Hematopoietic multipotent progenitor cell treated with erythropoietin and hydrocortisone succinate and interleukin-3 and kit ligand, for 8 days (in vitro differentiated cells): ENCODE data around the gene CA4.
"Not testable (repeated sequence)": the region's sequence is repeated elsewhere in the genome, so short reads cannot be mapped to it uniquely, and the experiment has no call there.

Source experiments
- DNase-seq: peaks from one replicate; pipeline ENCODE4 v3.0.0-alpha.2; 2015

Gene CA4

DNA sequence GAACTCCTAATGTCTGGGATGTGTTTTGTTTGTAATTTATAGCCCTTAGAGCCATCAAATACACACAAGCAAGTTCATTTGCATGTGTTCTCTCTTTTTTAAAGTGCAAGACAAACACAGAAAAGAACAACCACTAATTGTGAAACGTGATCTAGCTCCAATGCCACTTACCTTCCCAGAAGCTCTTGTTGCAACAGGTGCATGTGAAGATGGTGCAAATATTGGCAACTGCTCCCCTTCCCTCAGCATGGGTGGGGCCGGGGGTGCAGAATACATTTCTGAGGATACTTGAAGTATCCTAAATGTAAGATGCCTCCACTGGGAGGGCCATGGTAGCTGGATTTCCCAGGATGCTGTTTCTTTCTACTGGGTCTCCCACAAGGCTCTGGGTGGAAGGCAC lies 28.4 kb downstream of the CA4 start:
- not testable (repeated sequence) for DNase-seq

- DNase-seq: not testable (repeated sequence)
Observed at GRCh38 chr17:60180380-60180779, 30.6 kb downstream of the CA4 start.

DNA sequence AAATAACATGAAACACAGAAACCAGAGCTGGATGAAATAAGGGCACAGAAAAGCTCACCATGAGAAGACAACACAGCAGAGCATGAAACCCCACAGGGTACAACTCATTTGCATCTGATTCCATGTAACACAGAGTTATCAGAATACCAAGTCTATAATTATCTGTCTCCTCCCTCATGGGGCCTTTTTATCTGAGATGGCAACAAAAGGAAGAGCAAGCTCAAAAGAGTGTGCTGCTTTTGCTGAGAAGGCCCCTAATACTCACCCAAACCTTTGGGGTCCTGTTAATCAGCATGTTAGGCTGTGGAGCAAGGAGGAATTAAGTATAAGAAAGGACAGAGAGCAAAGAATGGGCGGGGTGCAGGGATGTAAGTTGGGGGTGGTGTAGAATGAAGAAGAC lies 36.6 kb downstream of the CA4 start:
- DNase-seq: not testable (repeated sequence)

DNA sequence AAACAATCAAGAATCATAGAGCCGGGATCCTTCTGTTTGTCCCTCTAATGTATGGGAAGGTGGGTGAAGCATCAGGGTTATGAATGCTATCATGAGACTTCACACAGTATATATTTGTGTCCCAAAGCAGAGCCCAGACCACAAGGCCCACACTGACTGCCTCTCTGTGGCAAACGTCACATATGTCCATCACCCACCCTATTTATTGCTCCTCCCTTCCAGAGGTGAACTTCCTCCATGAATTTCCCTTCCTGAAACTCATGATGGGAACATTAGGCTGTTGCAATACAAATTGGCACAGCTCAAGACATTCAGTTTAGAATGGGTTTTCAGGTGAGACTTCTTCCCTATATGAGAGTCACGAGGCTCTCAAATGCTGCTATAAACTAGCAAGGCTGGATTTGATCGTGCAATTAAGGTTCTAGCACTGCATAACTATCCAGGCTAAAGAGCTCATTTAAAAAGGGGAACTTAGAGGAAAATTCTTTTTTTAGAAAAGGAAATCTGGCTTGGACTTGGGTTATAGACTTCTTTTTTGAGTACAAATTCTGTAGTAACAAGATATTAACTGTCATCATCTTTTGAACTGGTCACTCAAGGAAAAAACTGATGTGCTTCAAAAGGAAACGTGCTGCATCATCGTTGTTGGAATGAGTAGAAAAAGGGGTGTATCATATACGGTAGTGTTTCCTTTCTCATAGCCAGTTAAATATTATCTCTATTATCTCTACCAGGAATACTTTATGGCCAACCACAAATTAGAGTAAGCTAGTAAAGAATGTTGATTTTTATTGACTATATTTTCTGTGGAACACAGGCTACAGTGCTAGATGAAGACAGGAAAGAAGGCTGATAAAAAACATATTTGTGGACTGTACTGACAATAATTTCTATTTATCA lies 37.3 kb downstream of the CA4 start:
- DNase-seq: peak; percentile 85

DNA sequence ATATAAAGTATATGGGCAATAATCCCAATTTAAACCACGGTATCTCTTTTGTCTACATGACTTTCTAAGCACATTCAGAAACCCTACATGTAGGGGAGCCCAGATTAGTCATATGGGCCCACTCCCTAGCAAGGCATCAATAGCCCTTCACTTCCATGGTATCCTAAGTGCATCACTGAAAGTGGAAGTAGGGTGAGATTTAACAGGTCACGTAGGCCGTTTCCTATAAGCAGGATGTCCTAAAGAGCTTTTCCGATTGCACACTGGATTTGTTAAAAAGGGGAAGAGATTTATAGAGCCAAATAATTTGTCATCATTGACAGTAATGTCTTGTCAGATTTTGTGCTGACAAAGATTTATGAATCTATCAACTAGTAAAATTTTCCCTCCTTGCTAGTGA lies 39.0 kb downstream of the CA4 start:
- DNase-seq: no peak

GRCh38 chr17:60190032-60190431 lies 40.3 kb downstream of the CA4 start:
- DNase-seq: not testable (repeated sequence)

GRCh38 chr17:60193032-60193431 lies 43.3 kb downstream of the CA4 start:
- DNase-seq: not testable (repeated sequence)

DNA sequence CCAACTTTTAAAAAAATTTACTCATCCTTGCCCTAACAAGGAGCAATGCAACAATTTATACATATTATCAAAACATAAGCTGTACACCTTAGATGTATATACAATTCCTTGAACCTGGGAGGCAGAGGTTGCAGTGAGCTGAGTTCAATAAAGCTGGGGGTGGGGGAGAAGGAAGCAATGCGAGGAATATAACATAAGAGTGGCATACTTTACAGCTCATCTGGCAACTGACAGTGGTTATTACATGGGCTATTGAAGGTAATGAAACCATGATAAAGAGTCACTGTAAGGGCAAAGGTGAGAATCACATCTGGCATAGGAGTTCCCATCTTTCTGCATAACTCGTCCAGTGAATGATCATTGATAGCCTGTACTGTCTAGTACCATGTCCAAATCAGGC lies 43.7 kb downstream of the CA4 start:
- DNase-seq: no peak

DNA sequence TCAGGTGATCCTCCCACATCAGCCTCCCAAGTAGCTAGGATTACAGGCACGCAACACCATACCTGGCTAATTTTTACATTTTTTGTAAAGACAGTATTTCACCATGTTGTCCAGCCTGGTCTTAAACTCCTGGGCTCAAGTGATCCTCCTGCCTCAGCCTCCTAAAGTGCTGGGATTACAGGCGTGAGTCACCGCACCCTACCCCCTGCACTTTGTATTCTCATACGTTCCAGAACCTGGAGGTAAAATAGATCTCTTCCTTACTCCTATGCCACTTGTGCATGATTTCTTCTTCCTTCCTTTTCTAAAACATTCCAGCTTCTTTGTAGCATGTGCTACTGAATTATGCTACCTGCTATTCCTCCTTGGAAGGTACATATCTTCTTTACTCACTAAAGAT lies 44.4 kb downstream of the CA4 start:
- not testable (repeated sequence) for DNase-seq

- DNase-seq: not testable (repeated sequence)
Observed at GRCh38 chr17:60198630-60199029, 48.9 kb downstream of the CA4 start.

- not testable (repeated sequence) for DNase-seq
Observed at GRCh38 chr17:60205782-60206181, 56.0 kb downstream of the CA4 start.

- DNase-seq: not testable (repeated sequence)
Observed at GRCh38 chr17:60208302-60208701, 58.5 kb downstream of the CA4 start.
